H9 (cell line): ENCODE measurements around the gene GRM1. TPM values are rescaled to one million over a fixed set of nuclear protein-coding genes. Genes with fewer than 3 reads are reported as not detected.

Experiments used
- DNase-seq: peaks from one replicate; pipeline ENCODE4 v3.0.0-alpha.2; 2017
- H2AFZ ChIP-seq: one replicate; pipeline ENCODE4 v1.6.1; 2013; ENCODE audit warnings: mild to moderate bottlenecking, low read length, control low read depth, moderate library complexity
- H2AK5ac ChIP-seq: 2 replicates; pipeline ENCODE4 v1.6.1; 2013; ENCODE audit warnings: low read length, control low read depth, mixed read lengths; ENCODE audit not compliant: insufficient read length
- H2BK120ac ChIP-seq: one replicate; pipeline ENCODE4 v1.6.1; 2013; ENCODE audit warnings: low read depth, mild to moderate bottlenecking, low read length, control low read depth, inconsistent platforms; ENCODE audit not compliant: poor library complexity, severe bottlenecking
- H2BK12ac ChIP-seq: 2 replicates; pipeline ENCODE4 v1.6.1; 2013; ENCODE audit warnings: low read length, control low read depth, mixed read lengths, low read depth; ENCODE audit not compliant: insufficient read length
- H2BK15ac ChIP-seq: 2 replicates; pipeline ENCODE4 v1.6.1; 2013; ENCODE audit warnings: low read depth, low read length, control low read depth
- H2BK20ac ChIP-seq: one replicate; pipeline ENCODE4 v1.6.1; 2013; ENCODE audit warnings: low read depth, mild to moderate bottlenecking, low read length, control low read depth, inconsistent platforms; ENCODE audit not compliant: poor library complexity, severe bottlenecking
- H2BK5ac ChIP-seq: 2 replicates; pipeline ENCODE4 v1.6.1; 2013; ENCODE audit warnings: low read length, control low read depth, mixed read lengths; ENCODE audit not compliant: insufficient read length
- H3K14ac ChIP-seq: 2 replicates; pipeline ENCODE4 v1.6.1; 2013; ENCODE audit warnings: low read length, control low read depth; ENCODE audit not compliant: insufficient read depth
- H3K18ac ChIP-seq: 2 replicates; pipeline ENCODE4 v1.6.1; 2013; ENCODE audit warnings: low read depth, mild to moderate bottlenecking, mixed read lengths, low read length, control low read depth; ENCODE audit not compliant: insufficient read length
- H3K23ac ChIP-seq: 2 replicates; pipeline ENCODE4 v1.6.1; 2013; ENCODE audit warnings: low read length, control low read depth, mixed read lengths, low read depth; ENCODE audit not compliant: insufficient read length
- H3K23me2 ChIP-seq: 2 replicates; pipeline ENCODE4 v1.6.1; 2013; ENCODE audit warnings: low read depth, mild to moderate bottlenecking, mixed read lengths, low read length, control low read depth; ENCODE audit not compliant: insufficient read length, poor library complexity, severe bottlenecking
- H3K27ac ChIP-seq: 2 replicates; pipeline ENCODE4 v1.5.1; 2013; ENCODE audit warnings: low read length, control low read depth, mixed read lengths, low read depth; ENCODE audit not compliant: insufficient read length
- H3K27me3 ChIP-seq: 2 replicates; pipeline ENCODE4 v1.6.1; 2013; ENCODE audit warnings: low read length, control low read depth, inconsistent platforms; ENCODE audit not compliant: insufficient read depth
- H3K4ac ChIP-seq: 2 replicates; pipeline ENCODE4 v1.6.1; 2013; ENCODE audit warnings: low read depth, mild to moderate bottlenecking, control low read depth, inconsistent platforms, low read length, moderate library complexity
- H3K4me1 ChIP-seq: 2 replicates; pipeline ENCODE4 v1.6.1; 2013; ENCODE audit warnings: low read length, control low read depth, inconsistent platforms; ENCODE audit not compliant: insufficient read depth
- H3K4me2 ChIP-seq: 2 replicates; pipeline ENCODE4 v1.6.1; 2013; ENCODE audit warnings: low read length, control low read depth, mixed read lengths; ENCODE audit not compliant: insufficient read length, insufficient read depth
- H3K56ac ChIP-seq: 2 replicates; pipeline ENCODE4 v1.6.1; 2013; ENCODE audit warnings: low read depth, mild to moderate bottlenecking, mixed read lengths, low read length, control low read depth; ENCODE audit not compliant: insufficient read length
- H3K79me1 ChIP-seq: 2 replicates; pipeline ENCODE4 v1.6.1; 2013; ENCODE audit warnings: low read depth, mild to moderate bottlenecking, moderate library complexity, low read length, control low read depth, inconsistent platforms; ENCODE audit not compliant: insufficient read depth, poor library complexity, severe bottlenecking
- H3K79me2 ChIP-seq: 2 replicates; pipeline ENCODE4 v1.6.1; 2013; ENCODE audit warnings: low read length, control low read depth, inconsistent platforms; ENCODE audit not compliant: insufficient read depth
- H3K9ac ChIP-seq: 2 replicates; pipeline ENCODE4 v1.6.1; 2013; ENCODE audit warnings: low read length, control low read depth, mixed read lengths; ENCODE audit not compliant: insufficient read length; ENCODE audit errors: extremely low read depth
- H3K9me3 ChIP-seq: one replicate; pipeline ENCODE4 v1.6.1; 2013; ENCODE audit warnings: low read depth, low read length, inconsistent platforms; ENCODE audit not compliant: control insufficient read depth
- H3T11ph ChIP-seq: one replicate; pipeline ENCODE4 v1.6.1; 2013; ENCODE audit warnings: mild to moderate bottlenecking, low read length, control low read depth, inconsistent platforms
- H4K20me1 ChIP-seq: one replicate; pipeline ENCODE4 v1.6.1; 2013; ENCODE audit not compliant: control insufficient read depth, insufficient read length, insufficient read depth
- H4K5ac ChIP-seq: 2 replicates; pipeline ENCODE4 v1.6.1; 2013; ENCODE audit warnings: low read depth, mild to moderate bottlenecking, mixed read lengths, low read length, control low read depth; ENCODE audit not compliant: insufficient read length
- H4K8ac ChIP-seq: replicated peaks from 2 replicates; pipeline ENCODE4 v1.6.1; 2013; ENCODE audit warnings: low read length, control low read depth, mixed read lengths, low read depth; ENCODE audit not compliant: insufficient read length
- H4K91ac ChIP-seq: 2 replicates; pipeline ENCODE4 v1.6.1; 2013; ENCODE audit warnings: low read depth, mild to moderate bottlenecking, moderate library complexity, mixed read lengths, low read length, control low read depth; ENCODE audit not compliant: insufficient read length
- H3K27ac Mint-ChIP-seq, 3 experiments: 2 replicates in 2 of 3; 3 replicates in 1 of 3; pipeline ENCODE4 v1.8.0; 2020 to 2021; ENCODE audit warnings: mixed read lengths in 3 of 3, mild to moderate bottlenecking in 1 of 3, moderate library complexity in 1 of 3
- H3K27me3 Mint-ChIP-seq: 2 replicates; pipeline ENCODE4 v1.8.0; 2021; ENCODE audit warnings: low read depth, mild to moderate bottlenecking, moderate library complexity, mixed read lengths
- H3K36me3 Mint-ChIP-seq, 3 experiments: 2 replicates in 2 of 3; 3 replicates in 1 of 3; pipeline ENCODE4 v1.8.0; 2020 to 2021; ENCODE audit warnings: low read depth in 3 of 3, mixed read lengths in 3 of 3; ENCODE audit not compliant: insufficient read depth in 1 of 3
- H3K4me1 Mint-ChIP-seq, 2 experiments: 2 replicates each; pipeline ENCODE4 v1.8.0; 2020; ENCODE audit warnings: mixed read lengths in 2 of 2
- H3K4me3 Mint-ChIP-seq, 2 experiments: 2 replicates in 1 of 2; 3 replicates in 1 of 2; pipeline ENCODE4 v1.8.0; 2020 to 2021; ENCODE audit warnings: mild to moderate bottlenecking in 2 of 2, mixed read lengths in 2 of 2, moderate library complexity in 1 of 2
- H3K9me3 Mint-ChIP-seq, 2 experiments: 2 replicates in 1 of 2; 3 replicates in 1 of 2; pipeline ENCODE4 v1.8.0; 2020; ENCODE audit warnings: mild to moderate bottlenecking in 2 of 2, mixed read lengths in 2 of 2, moderate library complexity in 1 of 2
- CTCF ChIP-seq: fragments of 200-600 bp; sonication (generic); conservative IDR thresholded peaks from 3 replicates; pipeline ENCODE4 v1.8.0; 2021; ENCODE audit warnings: antibody characterized with exemption, mild to moderate bottlenecking
- WGBS: extraction: QIAGEN DNeasy Blood & Tissue Kit; methylation state at CpG from one replicate; pipeline ENCODE4 v1.1.7; 2013; ENCODE audit warnings: missing lambda C conversion rate, low lambda C conversion rate, mixed read lengths; ENCODE audit not compliant: insufficient read length; ENCODE audit errors: extremely low coverage; 5-methylcytosine and 5-hydroxymethylcytosine counted together
- total RNA-seq: library from RNA; stranded (reverse); gene quantifications from 2 replicates; pipeline ENCODE4 v1.2.1, GENCODE V29; 2021

Gene GRM1
- total RNA-seq, 1 experiment from 2014 or later = 0.39 TPM

GRCh38 chr6:146420255-146420654, 391.4 kb downstream of the GRM1 start:
- H3T11ph ChIP-seq = no peak overlapping the region
- no peak overlapping the region for H2BK12ac ChIP-seq
- H4K20me1 ChIP-seq = no peaks in the 10 kb centered on the region
- H3K18ac ChIP-seq = no peak overlapping the region
- no peaks in the 10 kb centered on the region for H3K36me3 Mint-ChIP-seq
- H3K4me1 Mint-ChIP-seq = peaks cover 3 to 4% of the 10 kb centered on the region in 2 experiments; a peak in 3 of 4 replicates
- H3K27ac Mint-ChIP-seq = no peak overlapping the region
- no peak overlapping the region for H3K14ac ChIP-seq
- no peak for TF ChIP-seq CTCF
- H3K9ac ChIP-seq = no peak overlapping the region
- no peaks in the 10 kb centered on the region for H3K79me2 ChIP-seq
- no peaks in the 10 kb centered on the region for H3K23me2 ChIP-seq
- no peak overlapping the region for H2BK20ac ChIP-seq
- no peaks in the 10 kb centered on the region for H3K4me1 ChIP-seq
- no peak overlapping the region for H3K27ac ChIP-seq
- no peak for DNase-seq
- no peak overlapping the region for H4K5ac ChIP-seq
- H3K23ac ChIP-seq = no peak overlapping the region
- no CpG with 5 or more reads among the region's 3 CpGs for WGBS
- no peak overlapping the region for H2AFZ ChIP-seq
- H3K4me2 ChIP-seq = no peak overlapping the region
- H3K9me3 Mint-ChIP-seq = peaks cover 0 to 2% of the 10 kb centered on the region in 2 experiments; a peak in 1 of 5 replicates
- no peak overlapping the region for H2BK120ac ChIP-seq
- H3K56ac ChIP-seq = no peak overlapping the region
- H3K27me3 Mint-ChIP-seq = peaks cover 2% of the 10 kb centered on the region; the same call in 1 of the 2 replicates
- no peak overlapping the region for H4K8ac ChIP-seq
- H2BK15ac ChIP-seq = no peak overlapping the region
- H2BK5ac ChIP-seq = no peak overlapping the region
- H3K4ac ChIP-seq = no peak overlapping the region
- H3K27me3 ChIP-seq = no peaks in the 10 kb centered on the region
- no peak overlapping the region for H4K91ac ChIP-seq
- no peak overlapping the region for H2AK5ac ChIP-seq
- no peaks in the 10 kb centered on the region for H3K79me1 ChIP-seq
- no peak overlapping the region for H3K4me3 Mint-ChIP-seq
- no peaks in the 10 kb centered on the region for H3K9me3 ChIP-seq
